GM21737 (cell line): ENCODE measurements around the gene AKAP8L.

Experiments used
- ATAC-seq: cut with Tn5 transposase; IDR thresholded peaks from one replicate; pipeline ENCODE4 v1.9.1; 2021; ENCODE audit warnings: mild to moderate bottlenecking, moderate library complexity; ENCODE audit not compliant: unreplicated experiment

AKAP8L gene

GRCh38 chr19:15418579-15419412 is at the start of gene AKAP8L:
TSS of gene AKAP8L (minus strand) at chr19:15418988. CDS start at chr19:15418923, 65 bp downstream.
- peak; percentile 91 for ATAC-seq

- ATAC-seq: no peak
Measured at GRCh38 chr19:15467734-15468214, 49.0 kb upstream of the AKAP8L start.

- peak; percentile 53 for ATAC-seq
Measured at GRCh38 chr19:15466851-15467733, 48.3 kb upstream of the AKAP8L start.

- no peak for ATAC-seq
Measured at GRCh38 chr19:15464394-15465385, 45.9 kb upstream of the AKAP8L start, which contains the start of gene RASAL3. TSS of gene RASAL3 (minus strand) at chr19:15464544. CDS start at chr19:15464358, 186 bp downstream.

GRCh38 chr19:15463861-15464371 is 45.1 kb upstream of the AKAP8L start:
- ATAC-seq: no peak

GRCh38 chr19:15461694-15462093 is 42.9 kb upstream of the AKAP8L start:
- ATAC-seq: no peak

- ATAC-seq: no peak
Measured at GRCh38 chr19:15457701-15458484, 39.1 kb upstream of the AKAP8L start.

GRCh38 chr19:15456871-15457700 is 38.3 kb upstream of the AKAP8L start:
- ATAC-seq: no peak

- ATAC-seq: no peak
Measured at GRCh38 chr19:15456441-15456840, 37.7 kb upstream of the AKAP8L start.

GRCh38 chr19:15455996-15456395 is 37.2 kb upstream of the AKAP8L start:
- ATAC-seq: no peak

- no peak for ATAC-seq
Measured at GRCh38 chr19:15453906-15454860, 35.4 kb upstream of the AKAP8L start.

GRCh38 chr19:15453091-15453578 is 34.3 kb upstream of the AKAP8L start:
- no peak for ATAC-seq

GRCh38 chr19:15452111-15453047 is 33.6 kb upstream of the AKAP8L start:
- ATAC-seq: no peak

- ATAC-seq: no peak
Measured at GRCh38 chr19:15450528-15450890, 31.7 kb upstream of the AKAP8L start.

- ATAC-seq: peak; percentile 46
Measured at GRCh38 chr19:15449620-15450527, 31.1 kb upstream of the AKAP8L start, which contains the start of gene WIZ. TSS of gene WIZ (minus strand) at chr19:15449956. CDS start at chr19:15448307, 1,649 bp downstream.
